Activated CD8-positive, alpha-beta memory T cell treated with anti-CD3 and anti-CD28 coated beads for 24 hours (primary cell): ENCODE data around the gene USP17L10.
"Not testable (repeated sequence)": the region's sequence is repeated elsewhere in the genome, so short reads cannot be mapped to it uniquely, and the experiment has no call there.

Experiments
- DNase-seq: peaks from one replicate; pipeline ENCODE4 v3.0.0-alpha.2; 2020

USP17L10 gene, protein sequence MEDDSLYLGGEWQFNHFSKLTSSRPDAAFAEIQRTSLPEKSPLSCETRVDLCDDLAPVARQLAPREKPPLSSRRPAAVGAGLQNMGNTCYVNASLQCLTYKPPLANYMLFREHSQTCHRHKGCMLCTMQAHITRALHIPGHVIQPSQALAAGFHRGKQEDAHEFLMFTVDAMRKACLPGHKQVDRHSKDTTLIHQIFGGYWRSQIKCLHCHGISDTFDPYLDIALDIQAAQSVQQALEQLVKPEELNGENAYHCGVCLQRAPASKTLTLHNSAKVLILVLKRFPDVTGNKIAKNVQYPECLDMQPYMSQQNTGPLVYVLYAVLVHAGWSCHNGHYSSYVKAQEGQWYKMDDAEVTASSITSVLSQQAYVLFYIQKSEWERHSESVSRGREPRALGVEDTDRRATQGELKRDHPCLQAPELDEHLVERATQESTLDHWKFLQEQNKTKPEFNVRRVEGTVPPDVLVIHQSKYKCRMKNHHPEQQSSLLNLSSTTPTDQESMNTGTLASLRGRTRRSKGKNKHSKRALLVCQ

DNA sequence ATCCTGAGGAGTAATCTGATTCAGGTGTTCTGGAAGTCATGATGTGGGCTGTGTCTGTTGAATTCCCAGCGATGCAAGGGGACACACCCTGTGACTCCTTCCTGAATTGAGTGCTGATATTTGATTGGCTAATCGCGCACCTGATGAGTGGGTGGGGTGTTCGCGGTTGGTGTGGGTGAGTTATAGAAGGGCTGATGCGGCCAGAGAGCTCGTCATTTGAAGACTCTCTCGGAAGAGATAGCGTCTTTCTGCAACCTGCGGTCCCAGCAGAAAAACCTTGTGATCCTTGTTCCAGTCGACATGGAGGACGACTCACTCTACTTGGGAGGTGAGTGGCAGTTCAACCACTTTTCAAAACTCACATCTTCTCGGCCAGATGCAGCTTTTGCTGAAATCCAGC is at the start of gene USP17L10:
Gene USP17L10 (plus strand): TSS at position 301 of the 400 bp plus-strand sequence. CDS start 0 bp downstream, at position 301.
- DNase-seq: not testable (repeated sequence)

- DNase-seq: not testable (repeated sequence)
Measured at GRCh38 chr4:9165990-9166389, 44.5 kb upstream of the USP17L10 start.

- DNase-seq: not testable (repeated sequence)
Measured at GRCh38 chr4:9169791-9170459, 40.5 kb upstream of the USP17L10 start, which contains the start of gene FAM90A26. FAM90A26 (plus strand) TSS chr4:9170409; CDS start chr4:9173173, 2,764 bp downstream.

DNA sequence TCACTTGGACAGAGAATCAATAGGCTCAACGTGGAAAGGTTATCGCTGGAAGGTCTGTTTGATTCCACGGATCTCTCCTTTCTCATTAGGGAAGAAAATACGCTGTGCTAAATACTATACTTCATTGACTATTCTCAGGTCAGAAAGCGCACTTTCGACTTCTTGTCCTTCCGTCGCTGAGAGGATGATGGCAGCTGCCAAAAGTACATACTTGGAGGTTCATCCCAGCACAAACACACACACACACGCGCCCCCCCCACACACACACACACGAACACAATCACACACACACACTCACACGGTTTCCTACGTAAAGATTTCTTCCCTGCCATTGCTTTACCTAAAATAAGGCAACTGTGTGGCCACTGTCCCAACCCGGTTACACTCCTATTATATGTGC is 4.2 kb downstream of the USP17L10 start:
- DNase-seq: not testable (repeated sequence)

DNA sequence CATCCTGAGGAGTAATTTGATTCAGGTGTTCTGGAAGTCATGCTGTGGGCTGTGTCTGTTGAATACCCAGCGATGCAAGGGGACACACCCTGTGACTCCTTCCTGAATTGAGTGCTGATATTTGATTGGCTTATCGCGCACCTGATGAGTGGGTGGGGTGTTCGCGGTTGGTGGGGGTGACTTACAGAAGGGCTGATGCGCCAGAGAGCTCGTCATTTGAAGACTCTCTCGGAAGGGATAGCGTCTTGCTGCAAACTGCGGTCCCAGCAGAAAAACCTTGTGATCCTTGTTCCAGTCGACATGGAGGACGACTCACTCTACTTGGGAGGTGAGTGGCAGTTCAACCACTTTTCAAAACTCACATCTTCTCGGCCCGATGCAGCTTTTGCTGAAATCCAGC is 4.6 kb downstream of the USP17L10 start, which contains the start of gene USP17L11:
Gene USP17L11 (plus strand): TSS at position 301 of the 400 bp plus-strand sequence. CDS start 0 bp downstream, at position 301.
- DNase-seq: not testable (repeated sequence)

- DNase-seq: not testable (repeated sequence)
Measured at GRCh38 chr4:9219852-9220251, 9.4 kb downstream of the USP17L10 start, which contains the start of gene USP17L12. USP17L12 (plus strand) TSS chr4:9220152; CDS start chr4:9220152, 0 bp downstream.

DNA sequence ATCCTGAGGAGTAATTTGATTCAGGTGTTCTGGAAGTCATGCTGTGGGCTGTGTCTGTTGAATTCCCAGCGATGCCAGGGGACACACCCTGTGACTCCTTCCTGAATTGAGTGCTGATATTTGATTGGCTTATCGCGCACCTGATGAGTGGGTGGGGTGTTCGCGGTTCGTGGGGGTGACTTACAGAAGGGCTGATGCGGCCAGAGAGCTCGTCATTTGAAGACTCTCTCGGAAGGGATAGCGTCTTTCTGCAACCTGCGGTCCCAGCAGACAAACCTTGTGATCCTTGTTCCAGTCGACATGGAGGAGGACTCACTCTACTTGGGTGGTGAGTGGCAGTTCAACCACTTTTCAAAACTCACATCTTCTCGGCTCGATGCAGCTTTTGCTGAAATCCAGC is 14.1 kb downstream of the USP17L10 start, which contains the start of gene USP17L13:
Gene USP17L13 (plus strand): TSS at position 301 of the 400 bp plus-strand sequence. CDS start 0 bp downstream, at position 301.
- not testable (repeated sequence) for DNase-seq

- not testable (repeated sequence) for DNase-seq
Measured at GRCh38 chr4:9230249-9230648, 19.8 kb downstream of the USP17L10 start.

DNA sequence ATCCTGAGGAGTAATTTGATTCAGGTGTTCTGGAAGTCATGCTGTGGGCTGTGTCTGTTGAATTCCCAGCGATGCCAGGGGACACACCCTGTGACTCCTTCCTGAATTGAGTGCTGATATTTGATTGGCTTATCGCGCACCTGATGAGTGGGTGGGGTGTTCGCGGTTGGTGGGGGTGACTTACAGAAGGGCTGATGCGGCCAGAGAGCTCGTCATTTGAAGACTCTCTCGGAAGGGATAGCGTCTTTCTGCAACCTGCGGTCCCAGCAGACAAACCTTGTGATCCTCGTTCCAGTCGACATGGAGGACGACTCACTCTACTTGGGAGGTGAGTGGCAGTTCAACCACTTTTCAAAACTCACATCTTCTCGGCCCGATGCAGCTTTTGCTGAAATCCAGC is 23.6 kb downstream of the USP17L10 start, which contains the start of gene USP17L15:
Gene USP17L15 (plus strand): TSS at position 301 of the 400 bp plus-strand sequence. CDS start 0 bp downstream, at position 301.
- DNase-seq: not testable (repeated sequence)

DNA sequence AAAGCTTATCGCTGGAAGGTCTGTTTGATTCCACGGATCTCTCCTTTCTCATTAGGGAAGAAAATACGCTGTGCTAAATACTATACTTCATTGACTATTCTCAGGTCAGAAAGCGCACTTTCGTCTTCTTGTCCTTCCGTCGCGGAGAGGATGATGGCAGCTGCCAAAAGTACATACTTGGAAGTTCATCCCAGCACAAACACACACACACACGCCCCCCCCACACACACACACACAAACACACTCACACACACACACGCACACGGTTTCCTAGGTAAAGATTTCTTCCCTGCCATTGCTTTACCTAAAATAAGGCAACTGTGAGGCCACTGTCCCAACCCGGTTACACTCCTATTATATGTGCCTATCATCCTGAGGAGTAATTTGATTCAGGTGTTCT is 28.0 kb downstream of the USP17L10 start:
- DNase-seq: not testable (repeated sequence)

DNA sequence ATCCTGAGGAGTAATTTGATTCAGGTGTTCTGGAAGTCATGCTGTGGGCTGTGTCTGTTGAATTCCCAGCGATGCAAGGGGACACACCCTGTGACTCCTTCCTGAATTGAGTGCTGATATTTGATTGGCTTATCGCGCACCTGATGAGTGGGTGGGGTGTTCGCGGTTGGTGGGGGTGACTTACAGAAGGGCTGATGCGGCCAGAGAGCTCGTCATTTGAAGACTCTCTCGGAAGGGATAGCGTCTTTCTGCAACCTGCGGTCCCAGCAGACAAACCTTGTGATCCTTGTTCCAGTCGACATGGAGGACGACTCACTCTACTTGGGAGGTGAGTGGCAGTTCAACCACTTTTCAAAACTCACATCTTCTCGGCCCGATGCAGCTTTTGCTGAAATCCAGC is 33.1 kb downstream of the USP17L10 start, which contains the start of gene USP17L17:
Gene USP17L17 (plus strand): TSS at position 301 of the 400 bp plus-strand sequence. CDS start 0 bp downstream, at position 301.
- not testable (repeated sequence) for DNase-seq

GRCh38 chr4:9247953-9248680 is 37.7 kb downstream of the USP17L10 start, which contains the start of gene USP17L18:
USP17L18 (plus strand) TSS chr4:9248630; CDS start chr4:9248630, 0 bp downstream.
- peak; percentile 55 for DNase-seq

DNA sequence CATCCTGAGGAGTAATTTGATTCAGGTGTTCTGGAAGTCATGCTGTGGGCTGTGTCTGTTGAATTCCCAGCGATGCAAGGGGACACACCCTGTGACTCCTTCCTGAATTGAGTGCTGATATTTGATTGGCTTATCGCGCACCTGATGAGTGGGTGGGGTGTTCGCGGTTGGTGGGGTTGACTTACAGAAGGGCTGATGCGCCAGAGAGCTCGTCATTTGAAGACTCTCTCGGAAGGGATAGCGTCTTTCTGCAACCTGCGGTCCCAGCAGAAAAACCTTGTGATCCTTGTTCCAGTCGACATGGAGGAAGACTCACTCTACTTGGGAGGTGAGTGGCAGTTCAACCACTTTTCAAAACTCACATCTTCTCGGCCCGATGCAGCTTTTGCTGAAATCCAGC is 42.6 kb downstream of the USP17L10 start, which contains the start of gene USP17L19:
Gene USP17L19 (plus strand): TSS at position 301 of the 400 bp plus-strand sequence. CDS start 0 bp downstream, at position 301.
- not testable (repeated sequence) for DNase-seq

DNA sequence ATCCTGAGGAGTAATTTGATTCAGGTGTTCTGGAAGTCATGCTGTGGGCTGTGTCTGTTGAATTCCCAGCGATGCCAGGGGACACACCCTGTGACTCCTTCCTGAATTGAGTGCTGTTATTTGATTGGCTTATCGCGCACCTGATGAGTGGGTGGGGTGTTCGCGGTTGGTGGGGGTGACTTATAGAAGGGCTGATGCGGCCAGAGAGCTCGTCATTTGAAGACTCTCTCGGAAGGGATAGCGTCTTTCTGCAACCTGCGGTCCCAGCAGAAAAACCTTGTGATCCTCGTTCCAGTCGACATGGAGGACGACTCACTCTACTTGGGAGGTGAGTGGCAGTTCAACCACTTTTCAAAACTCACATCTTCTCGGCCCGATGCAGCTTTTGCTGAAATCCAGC is 47.4 kb downstream of the USP17L10 start, which contains the start of gene USP17L20:
Gene USP17L20 (plus strand): TSS at position 301 of the 400 bp plus-strand sequence. CDS start 0 bp downstream, at position 301.
- not testable (repeated sequence) for DNase-seq
